PFSK-1 (cell line): ENCODE measurements around the gene COG1.

Experiments
- SIN3A ChIP-seq: IDR thresholded peaks from 2 replicates; pipeline ENCODE4 v1.6.1; 2012; ENCODE audit warnings: mild to moderate bottlenecking, low read length, moderate library complexity, borderline replicate concordance; ENCODE audit not compliant: insufficient read depth
- TAF1 ChIP-seq: IDR thresholded peaks from 2 replicates; pipeline ENCODE4 v1.6.1; 2012; ENCODE audit warnings: low read length, control low read depth, borderline replicate concordance; ENCODE audit not compliant: insufficient read depth
- TF ChIP-seq, protein P1 (sequence below), 2 experiments: IDR thresholded peaks; 2 replicates each; pipeline versions ENCODE4 v1.6.1 to v1.8.0; 2011 to 2012; ENCODE audit warnings: low read depth in 2 of 2, low read length in 2 of 2, control low read depth in 1 of 2, inconsistent platforms in 1 of 2, mild to moderate bottlenecking in 1 of 2, moderate library complexity in 1 of 2; ENCODE audit not compliant: insufficient read depth in 1 of 2

- TF ChIP-seq, protein P1, sequence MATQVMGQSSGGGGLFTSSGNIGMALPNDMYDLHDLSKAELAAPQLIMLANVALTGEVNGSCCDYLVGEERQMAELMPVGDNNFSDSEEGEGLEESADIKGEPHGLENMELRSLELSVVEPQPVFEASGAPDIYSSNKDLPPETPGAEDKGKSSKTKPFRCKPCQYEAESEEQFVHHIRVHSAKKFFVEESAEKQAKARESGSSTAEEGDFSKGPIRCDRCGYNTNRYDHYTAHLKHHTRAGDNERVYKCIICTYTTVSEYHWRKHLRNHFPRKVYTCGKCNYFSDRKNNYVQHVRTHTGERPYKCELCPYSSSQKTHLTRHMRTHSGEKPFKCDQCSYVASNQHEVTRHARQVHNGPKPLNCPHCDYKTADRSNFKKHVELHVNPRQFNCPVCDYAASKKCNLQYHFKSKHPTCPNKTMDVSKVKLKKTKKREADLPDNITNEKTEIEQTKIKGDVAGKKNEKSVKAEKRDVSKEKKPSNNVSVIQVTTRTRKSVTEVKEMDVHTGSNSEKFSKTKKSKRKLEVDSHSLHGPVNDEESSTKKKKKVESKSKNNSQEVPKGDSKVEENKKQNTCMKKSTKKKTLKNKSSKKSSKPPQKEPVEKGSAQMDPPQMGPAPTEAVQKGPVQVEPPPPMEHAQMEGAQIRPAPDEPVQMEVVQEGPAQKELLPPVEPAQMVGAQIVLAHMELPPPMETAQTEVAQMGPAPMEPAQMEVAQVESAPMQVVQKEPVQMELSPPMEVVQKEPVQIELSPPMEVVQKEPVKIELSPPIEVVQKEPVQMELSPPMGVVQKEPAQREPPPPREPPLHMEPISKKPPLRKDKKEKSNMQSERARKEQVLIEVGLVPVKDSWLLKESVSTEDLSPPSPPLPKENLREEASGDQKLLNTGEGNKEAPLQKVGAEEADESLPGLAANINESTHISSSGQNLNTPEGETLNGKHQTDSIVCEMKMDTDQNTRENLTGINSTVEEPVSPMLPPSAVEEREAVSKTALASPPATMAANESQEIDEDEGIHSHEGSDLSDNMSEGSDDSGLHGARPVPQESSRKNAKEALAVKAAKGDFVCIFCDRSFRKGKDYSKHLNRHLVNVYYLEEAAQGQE (IDR thresholded peaks at IDR 0.05; ENCODE audit: insufficient read depth in 1 of 2, low read depth in 2 of 2, low read length in 2 of 2) = no peak
- TF ChIP-seq TAF1 (no peak), SIN3A (no peak)
These were observed 40.8 kb upstream of the COG1 start for GRCh38 chr17:73151916-73152632.
